ENCODE results near the gene RANGAP1. TPM values are rescaled to one million over a fixed set of nuclear protein-coding genes. Genes with fewer than 3 reads are reported as not detected.

RANGAP1 gene
- total RNA-seq, 2 experiments from 2014 or later, result 108 to 119 TPM

DNA sequence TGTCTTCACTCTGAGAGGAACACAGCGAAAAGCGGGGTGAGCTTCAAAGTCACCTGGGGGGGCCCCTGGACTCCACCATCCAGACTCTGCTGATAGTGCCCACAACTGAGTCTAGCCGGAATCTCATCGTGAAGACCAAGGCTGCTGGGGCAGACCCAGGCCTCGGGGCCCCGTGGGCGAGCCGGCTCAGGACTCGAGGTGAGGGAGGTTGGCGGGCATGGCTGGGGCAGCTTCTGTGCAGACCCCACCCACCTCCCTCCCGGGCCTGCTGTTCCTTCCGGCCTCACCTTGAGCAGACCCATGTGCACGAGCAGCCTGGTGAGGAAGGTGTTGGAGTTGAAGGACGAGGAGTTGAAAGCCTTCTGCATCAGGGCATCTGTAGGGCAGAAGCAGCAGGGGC is 36.5 kb downstream of the RANGAP1 start:
- ChIA-PET POLR2A (no interaction called here), CTCF (ENCODE audit: unreplicated experiment) (no interaction called here)
- H3K27ac ChIP-seq (ENCODE audit: low read depth, low read length, poor library complexity, severe bottlenecking), result no peak overlapping the region
- H3K79me2 ChIP-seq (ENCODE audit: insufficient read depth, low read depth, low read length), result no peaks in the 10 kb centered on the region
- peaks cover 88% of the 10 kb centered on the region for H3K36me3 ChIP-seq (ENCODE audit: insufficient read depth, low read length)
- no peak overlapping the region for H3K4me2 ChIP-seq (ENCODE audit: low read length)
- H4K20me1 ChIP-seq (ENCODE audit: insufficient read depth, low read length), result no peaks in the 10 kb centered on the region
- H3K9me3 ChIP-seq (ENCODE audit: low read length), result no peaks in the 10 kb centered on the region
- intact Hi-C loops (cut with micrococcal nuclease; ENCODE audit: unreplicated experiment), result no loop called here
- H3K9me2 ChIP-seq (ENCODE audit: insufficient read depth, low read length), result no peaks in the 10 kb centered on the region
- no peaks in the 10 kb centered on the region for H3K4me1 ChIP-seq (ENCODE audit: insufficient read depth, low read length, poor library complexity, severe bottlenecking)
- H3K4me3 ChIP-seq (ENCODE audit: low read depth, low read length, poor library complexity, severe bottlenecking), result no peak overlapping the region
- H2AFZ ChIP-seq (ENCODE audit: low read length), result no peak overlapping the region
- DNase-seq (ENCODE audit: low spot score), result no peak
- no peak for TF ChIP-seq EZH2phosphoT487 (IDR thresholded peaks at IDR 0.05; ENCODE audit: borderline replicate concordance, low read depth, low read length)
- TF ChIP-seq, protein P1, sequence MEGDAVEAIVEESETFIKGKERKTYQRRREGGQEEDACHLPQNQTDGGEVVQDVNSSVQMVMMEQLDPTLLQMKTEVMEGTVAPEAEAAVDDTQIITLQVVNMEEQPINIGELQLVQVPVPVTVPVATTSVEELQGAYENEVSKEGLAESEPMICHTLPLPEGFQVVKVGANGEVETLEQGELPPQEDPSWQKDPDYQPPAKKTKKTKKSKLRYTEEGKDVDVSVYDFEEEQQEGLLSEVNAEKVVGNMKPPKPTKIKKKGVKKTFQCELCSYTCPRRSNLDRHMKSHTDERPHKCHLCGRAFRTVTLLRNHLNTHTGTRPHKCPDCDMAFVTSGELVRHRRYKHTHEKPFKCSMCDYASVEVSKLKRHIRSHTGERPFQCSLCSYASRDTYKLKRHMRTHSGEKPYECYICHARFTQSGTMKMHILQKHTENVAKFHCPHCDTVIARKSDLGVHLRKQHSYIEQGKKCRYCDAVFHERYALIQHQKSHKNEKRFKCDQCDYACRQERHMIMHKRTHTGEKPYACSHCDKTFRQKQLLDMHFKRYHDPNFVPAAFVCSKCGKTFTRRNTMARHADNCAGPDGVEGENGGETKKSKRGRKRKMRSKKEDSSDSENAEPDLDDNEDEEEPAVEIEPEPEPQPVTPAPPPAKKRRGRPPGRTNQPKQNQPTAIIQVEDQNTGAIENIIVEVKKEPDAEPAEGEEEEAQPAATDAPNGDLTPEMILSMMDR (conservative IDR thresholded peaks at IDR 0.05; ENCODE audit: low read length), result no peak
- no TSS peak for BruUV-seq (replicated peaks)

- no peak for DNase-seq (ENCODE audit: low spot score)
- Histone ChIP-seq H3K4me3 (ENCODE audit: low read depth, low read length, poor library complexity, severe bottlenecking) (no peak overlapping the region), H3K4me1 (ENCODE audit: insufficient read depth, low read length, poor library complexity, severe bottlenecking) (no peaks in the 10 kb centered on the region), H3K36me3 (ENCODE audit: insufficient read depth, low read length) (peaks cover 81% of the 10 kb centered on the region), H3K9me2 (ENCODE audit: insufficient read depth, low read length) (no peaks in the 10 kb centered on the region), H3K27ac (ENCODE audit: low read depth, low read length, poor library complexity, severe bottlenecking) (no peak overlapping the region), H3K4me2 (ENCODE audit: low read length) (no peak overlapping the region), H4K20me1 (ENCODE audit: insufficient read depth, low read length) (no peaks in the 10 kb centered on the region), H2AFZ (ENCODE audit: low read length) (no peak overlapping the region), H3K79me2 (ENCODE audit: insufficient read depth, low read depth, low read length) (no peaks in the 10 kb centered on the region), H3K9me3 (ENCODE audit: low read length) (no peaks in the 10 kb centered on the region)
- intact Hi-C loops (cut with micrococcal nuclease; ENCODE audit: unreplicated experiment), result no loop called here
- ChIA-PET CTCF (ENCODE audit: unreplicated experiment) (no interaction called here), POLR2A (no interaction called here)
- BruUV-seq (replicated peaks), result no TSS peak
- TF ChIP-seq, protein P1 (conservative IDR thresholded peaks at IDR 0.05; ENCODE audit: low read length), result no peak
- no peak for TF ChIP-seq EZH2phosphoT487 (IDR thresholded peaks at IDR 0.05; ENCODE audit: borderline replicate concordance, low read depth, low read length)
Measured at GRCh38 chr22:41248758-41249157, 37.2 kb downstream of the RANGAP1 start.

DNA sequence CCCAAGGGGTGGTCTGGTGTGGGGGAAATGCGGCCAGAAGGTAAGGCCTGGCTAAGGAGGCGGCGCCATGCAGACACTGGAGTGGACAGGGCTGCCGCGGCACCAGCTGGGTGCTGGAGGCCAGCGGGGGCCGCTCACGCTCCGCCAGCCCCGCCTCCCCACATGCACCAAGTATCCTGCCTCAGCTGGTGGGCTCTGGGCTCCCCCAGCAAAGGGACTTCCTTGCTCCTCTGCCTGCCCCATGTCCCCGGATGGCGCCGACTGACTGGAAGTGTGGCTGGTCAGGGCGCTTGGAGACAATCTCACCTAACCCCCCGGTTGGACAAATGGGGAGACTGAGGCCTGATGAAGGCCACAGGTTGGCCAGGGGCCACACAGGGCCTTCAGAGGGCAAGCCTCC is 37.7 kb downstream of the RANGAP1 start:
- Histone ChIP-seq H3K4me2 (ENCODE audit: low read length) (no peak overlapping the region), H4K20me1 (ENCODE audit: insufficient read depth, low read length) (no peaks in the 10 kb centered on the region), H3K4me3 (ENCODE audit: low read depth, low read length, poor library complexity, severe bottlenecking) (no peak overlapping the region), H2AFZ (ENCODE audit: low read length) (no peak overlapping the region), H3K9me3 (ENCODE audit: low read length) (no peaks in the 10 kb centered on the region), H3K79me2 (ENCODE audit: insufficient read depth, low read depth, low read length) (no peaks in the 10 kb centered on the region), H3K27ac (ENCODE audit: low read depth, low read length, poor library complexity, severe bottlenecking) (no peak overlapping the region), H3K9me2 (ENCODE audit: insufficient read depth, low read length) (no peaks in the 10 kb centered on the region), H3K4me1 (ENCODE audit: insufficient read depth, low read length, poor library complexity, severe bottlenecking) (no peaks in the 10 kb centered on the region), H3K36me3 (ENCODE audit: insufficient read depth, low read length) (peaks cover 77% of the 10 kb centered on the region)
- ChIA-PET CTCF (ENCODE audit: unreplicated experiment) (no interaction called here), POLR2A (no interaction called here)
- intact Hi-C loops (cut with micrococcal nuclease; ENCODE audit: unreplicated experiment), result no loop called here
- no peak for DNase-seq (ENCODE audit: low spot score)
- BruUV-seq (replicated peaks), result no TSS peak
- no peak for TF ChIP-seq EZH2phosphoT487 (IDR thresholded peaks at IDR 0.05; ENCODE audit: borderline replicate concordance, low read depth, low read length)
- TF ChIP-seq, protein P1 (conservative IDR thresholded peaks at IDR 0.05; ENCODE audit: low read length), result no peak

Measured in OCI-LY7 (cell line).